GM12873 (cell line): ENCODE data around the gene ARPC2.

Experiments used
- CTCF ChIP-seq: IDR thresholded peaks from 2 replicates; pipeline ENCODE4 v1.5.1; 2012; ENCODE audit warnings: low read depth, mild to moderate bottlenecking, moderate library complexity, low read length, control low read depth; ENCODE audit not compliant: insufficient read depth; ENCODE audit errors: missing control alignments

The ARPC2 gene

GRCh38 chr2:218294430-218295022 is 77.5 kb downstream of the ARPC2 start:
- no peak for TF ChIP-seq CTCF

GRCh38 chr2:218295029-218295428 is 78.0 kb downstream of the ARPC2 start:
- TF ChIP-seq CTCF: no peak

- no peak for TF ChIP-seq CTCF
Measured at GRCh38 chr2:218296200-218296599, 79.2 kb downstream of the ARPC2 start.

- TF ChIP-seq CTCF: no peak
Measured at GRCh38 chr2:218296847-218297246, 79.9 kb downstream of the ARPC2 start.

GRCh38 chr2:218298314-218298875 is 81.4 kb downstream of the ARPC2 start:
- TF ChIP-seq CTCF: no peak

- no peak for TF ChIP-seq CTCF
Measured at GRCh38 chr2:218300141-218300540, 83.2 kb downstream of the ARPC2 start.

- peak; percentile 93 for TF ChIP-seq CTCF
Measured at GRCh38 chr2:218301176-218301819, 84.3 kb downstream of the ARPC2 start.
